Glomerular visceral epithelial cell (primary cell): ENCODE results near the gene GAPDHS.

Experiments
- DNase-seq: peaks from one replicate; pipeline ENCODE4 v3.0.0-alpha.2; 2016; ENCODE audit errors: extremely low spot score

GAPDHS gene

DNA sequence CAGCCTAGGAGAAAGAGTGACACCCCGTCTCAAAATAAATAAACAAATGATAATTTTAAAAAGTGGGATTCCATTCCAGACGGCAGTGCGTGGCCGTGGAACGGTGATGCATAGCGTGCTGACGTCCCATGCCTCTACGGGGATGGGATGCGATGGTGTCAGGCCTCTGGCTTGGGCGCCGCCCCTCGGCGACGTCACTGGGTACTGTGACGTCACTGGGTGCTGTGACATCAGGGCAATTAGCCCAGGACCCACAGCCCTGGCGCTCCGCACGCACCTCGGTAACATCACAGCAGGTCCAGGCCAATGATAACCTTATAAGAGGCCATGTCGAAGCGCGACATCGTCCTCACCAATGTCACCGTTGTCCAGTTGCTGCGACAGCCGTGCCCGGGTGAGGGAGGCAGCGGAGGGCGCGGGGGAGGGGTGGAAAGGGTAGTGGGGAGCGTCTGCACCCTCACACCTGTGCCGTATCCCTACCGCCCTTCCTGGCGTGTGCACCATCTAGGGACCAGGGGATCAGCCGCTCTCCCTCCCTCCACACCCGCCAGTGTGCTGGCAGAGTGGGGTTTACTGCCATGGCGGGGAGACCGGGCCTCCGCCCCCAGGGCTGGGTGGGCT lies at the start of gene GAPDHS:
GAPDHS (plus strand) TSS at position 256 of the 621 bp plus-strand sequence; CDS start at position 328, 72 bp downstream.
- DNase-seq, result no peak

DNA sequence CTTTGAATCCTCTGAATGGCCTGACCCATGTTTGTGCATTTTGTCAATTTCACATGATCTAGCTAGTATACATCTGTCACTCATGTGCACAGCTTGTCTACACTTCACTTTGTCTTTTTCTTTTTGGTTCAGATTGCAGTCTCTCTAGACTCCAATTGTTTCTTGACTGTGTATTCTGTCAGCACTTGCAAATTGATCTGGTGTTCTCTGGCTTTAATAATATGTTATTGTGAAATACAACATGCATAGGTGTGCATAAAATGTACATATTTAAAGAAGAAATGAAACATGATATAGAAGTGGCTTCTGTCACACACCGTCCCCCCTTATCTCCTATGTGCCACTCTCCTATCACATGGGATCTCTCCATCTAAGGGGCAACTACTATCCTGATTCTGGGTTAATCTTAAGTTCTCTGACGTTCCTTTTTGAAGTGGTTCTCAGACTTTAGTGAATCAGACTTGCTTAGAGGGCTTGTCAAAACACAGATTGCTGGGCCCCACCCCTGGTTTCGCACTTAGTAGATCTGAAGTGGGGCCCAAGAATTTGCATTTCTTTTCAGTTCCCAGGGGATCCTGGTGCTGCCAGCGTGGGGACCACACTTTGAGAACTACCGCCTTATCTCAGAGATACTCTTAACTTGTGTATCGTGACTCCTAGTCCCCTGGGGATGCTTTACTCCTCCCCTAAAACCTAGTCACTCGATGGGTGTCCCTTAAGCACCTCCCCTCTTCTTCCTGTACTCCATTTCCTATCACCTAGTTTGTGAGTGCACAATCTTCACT lies 48.8 kb upstream of the GAPDHS start:
- DNase-seq, result no peak

- no peak for DNase-seq
Observed at GRCh38 chr19:35486268-35486708, 47.0 kb upstream of the GAPDHS start.

- DNase-seq, result no peak
Observed at GRCh38 chr19:35487656-35488182, 45.5 kb upstream of the GAPDHS start.

DNA sequence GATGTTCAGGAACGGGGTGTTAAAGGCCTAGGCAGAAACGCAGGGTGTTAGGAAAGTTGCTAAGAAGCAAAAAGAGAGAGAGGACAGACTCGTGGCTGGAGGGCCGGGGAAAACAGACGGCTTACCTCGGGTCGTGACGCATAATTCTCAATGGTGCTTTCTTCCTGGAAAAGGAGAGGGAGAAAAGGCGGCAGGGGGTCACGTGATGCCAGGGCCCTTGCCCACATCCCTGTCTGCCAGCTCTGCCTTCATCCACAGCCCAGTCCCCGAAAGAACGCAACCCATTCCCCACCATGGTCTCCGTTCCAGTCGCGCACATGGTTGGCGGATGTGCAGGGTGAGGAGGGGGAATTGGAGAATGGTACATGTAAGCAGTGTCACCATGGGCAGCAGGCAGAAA lies 44.6 kb upstream of the GAPDHS start:
- no peak for DNase-seq

DNA sequence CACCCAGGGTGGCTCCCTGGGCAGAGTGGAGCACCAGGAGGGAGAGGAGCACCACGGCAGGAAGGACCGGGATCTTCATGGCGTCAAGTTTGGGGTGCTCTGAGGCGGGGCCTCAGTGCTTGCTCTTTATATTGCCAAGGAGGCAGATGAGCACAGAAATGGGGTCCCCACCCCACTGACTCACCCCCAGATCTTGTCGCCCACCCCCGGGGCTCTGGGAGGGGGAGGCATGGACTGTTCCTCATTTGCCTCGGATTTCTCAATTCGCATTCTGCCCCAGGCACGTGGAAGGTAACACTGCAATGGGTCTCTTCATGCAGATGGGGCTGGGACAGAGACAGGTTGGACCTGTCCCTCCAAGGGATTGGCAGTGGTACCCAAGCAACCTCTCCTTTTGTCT lies 42.9 kb upstream of the GAPDHS start, which contains the start of gene KRTDAP:
KRTDAP (minus strand) TSS at position 101 of the 400 bp plus-strand sequence; CDS start at position 79, 22 bp downstream.
- no peak for DNase-seq

DNA sequence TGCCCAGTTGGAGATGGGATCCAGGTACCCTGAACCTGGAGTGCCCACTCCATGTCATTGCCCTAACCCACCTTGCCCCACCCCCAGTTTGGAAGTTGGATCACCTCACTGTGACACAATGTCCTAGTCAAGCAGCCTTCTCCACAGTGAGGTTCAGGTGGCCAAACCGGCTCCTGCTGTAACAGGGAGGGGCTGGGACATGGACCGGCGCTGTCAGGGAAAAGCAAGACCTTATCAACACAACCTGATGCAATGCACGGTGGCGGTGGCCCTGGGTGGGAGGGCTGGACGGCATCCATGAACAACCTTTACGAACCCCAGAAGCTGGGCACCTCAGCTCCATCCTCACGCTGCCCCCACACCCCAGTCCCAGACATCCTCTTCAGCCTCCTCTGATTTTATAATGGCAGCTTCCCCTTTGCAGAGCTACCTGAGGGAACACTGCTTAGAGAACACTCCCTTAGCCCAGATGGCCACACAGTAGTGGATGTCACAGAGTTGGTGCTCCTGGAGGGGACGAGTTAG lies 41.4 kb upstream of the GAPDHS start:
- DNase-seq, result no peak

DNA sequence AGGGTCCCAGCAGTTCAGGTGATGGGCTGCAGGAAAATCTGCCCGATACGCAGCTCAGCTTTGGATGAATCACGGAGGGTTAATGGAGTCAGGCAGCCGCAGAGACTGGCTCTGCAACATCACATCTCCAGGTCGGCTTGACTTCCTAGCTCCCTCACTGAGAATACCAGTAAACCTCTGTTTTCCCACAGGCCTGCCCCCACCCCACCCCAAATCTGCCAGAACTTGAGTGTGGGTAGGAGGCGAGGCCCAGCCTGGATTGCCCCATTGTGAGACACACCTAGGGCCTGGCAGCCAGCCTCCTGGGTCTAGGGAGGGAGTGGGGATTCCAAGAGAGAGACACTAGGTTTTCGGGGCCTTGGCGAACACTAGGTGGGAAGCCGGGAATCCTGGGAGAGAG lies 39.3 kb upstream of the GAPDHS start:
- no peak for DNase-seq

GRCh38 chr19:35495107-35496064 lies 37.9 kb upstream of the GAPDHS start:
- peak; percentile 72 for DNase-seq

GRCh38 chr19:35497406-35497805 lies 35.9 kb upstream of the GAPDHS start:
- DNase-seq, result no peak

DNA sequence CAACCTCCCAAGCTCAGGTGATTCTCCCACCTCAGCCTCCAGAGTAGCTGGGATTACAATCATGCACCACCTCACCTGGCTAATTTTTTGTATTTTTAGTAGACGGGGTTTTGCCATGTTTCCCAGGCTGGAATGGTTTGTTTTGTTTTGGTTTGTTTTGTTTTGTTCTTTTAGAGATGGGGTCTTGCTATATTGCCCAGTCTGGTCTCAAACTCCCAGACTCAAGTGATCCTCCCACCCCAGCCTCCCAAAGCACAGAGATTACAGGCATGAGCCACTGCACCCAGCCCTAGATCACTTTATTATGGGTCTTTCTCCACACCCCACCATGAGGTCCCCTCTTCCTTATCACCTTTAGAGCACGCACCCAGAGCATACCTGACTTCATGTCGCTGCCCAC lies 35.0 kb upstream of the GAPDHS start:
- DNase-seq, result no peak

DNA sequence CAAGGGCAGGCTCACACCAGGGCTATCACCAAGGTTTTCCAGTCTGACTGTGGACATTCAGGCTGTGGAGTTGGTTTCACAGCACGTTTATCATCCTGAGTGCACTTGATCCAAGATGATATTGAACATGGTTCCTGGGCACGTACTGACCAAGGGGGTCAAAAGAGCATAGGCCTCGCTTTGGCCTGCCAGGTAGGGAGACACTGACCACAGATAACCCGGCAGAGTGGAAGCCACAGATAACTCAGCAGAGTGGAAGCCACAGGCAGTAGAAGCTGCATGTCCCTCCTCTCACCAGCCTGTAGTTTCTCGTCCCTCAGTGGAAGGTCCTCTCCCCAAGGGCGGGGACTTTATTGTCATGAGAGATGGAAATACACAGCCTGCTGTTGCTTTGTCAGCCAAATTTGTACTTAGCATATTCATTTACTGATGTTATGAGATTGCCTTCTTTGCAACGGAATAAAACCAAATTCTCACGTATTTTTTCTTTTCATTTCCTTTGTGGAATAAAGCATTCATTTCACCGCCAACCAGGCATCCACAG lies 34.2 kb upstream of the GAPDHS start:
- DNase-seq, result no peak

GRCh38 chr19:35500611-35501010 lies 32.6 kb upstream of the GAPDHS start:
- DNase-seq, result no peak

GRCh38 chr19:35501684-35502083 lies 31.6 kb upstream of the GAPDHS start:
- no peak for DNase-seq

DNA sequence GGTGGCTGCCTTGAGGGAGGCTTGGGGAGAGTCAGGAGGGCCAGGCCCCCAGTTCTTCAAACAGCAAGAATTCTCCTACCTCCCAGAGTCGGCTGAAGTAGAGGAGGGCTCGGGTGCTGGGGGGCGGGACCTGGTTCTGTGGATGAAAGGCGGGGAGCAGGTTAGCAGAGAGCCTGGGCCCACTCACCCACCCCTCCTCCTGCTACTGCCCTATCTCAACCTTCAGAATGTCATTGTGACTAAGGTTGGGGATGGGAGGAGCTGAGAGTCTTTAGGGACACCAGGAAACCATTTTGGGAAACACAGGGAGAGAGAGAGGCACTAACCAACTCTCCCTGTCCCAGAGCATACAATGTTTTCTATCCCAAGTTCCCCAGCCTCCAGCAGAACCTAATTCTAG lies 30.5 kb upstream of the GAPDHS start:
- no peak for DNase-seq

DNA sequence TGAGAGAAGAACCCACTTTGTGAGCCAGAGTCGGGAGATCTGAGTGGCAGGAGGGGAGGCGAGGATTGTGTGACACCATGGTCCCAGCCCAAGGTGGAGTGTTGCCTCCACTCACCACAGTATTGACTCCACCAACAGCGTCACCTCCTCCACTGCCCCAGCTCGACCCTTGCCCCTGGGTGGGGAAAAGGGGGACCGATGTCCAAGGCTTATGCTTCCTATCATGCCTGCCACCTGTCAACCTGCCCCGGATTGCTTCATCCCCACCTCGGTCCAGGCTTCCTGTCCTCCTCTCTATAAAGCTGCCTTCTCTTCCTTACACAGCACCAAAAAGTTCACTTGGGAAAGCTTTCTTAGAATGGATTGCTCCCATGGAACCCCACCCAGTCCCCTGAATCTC lies 27.2 kb upstream of the GAPDHS start:
- no peak for DNase-seq

GRCh38 chr19:35507561-35507960 lies 25.7 kb upstream of the GAPDHS start:
- no peak for DNase-seq

- DNase-seq, result no peak
Observed at GRCh38 chr19:35508129-35508528, 25.1 kb upstream of the GAPDHS start.

GRCh38 chr19:35509018-35509652 lies 24.1 kb upstream of the GAPDHS start:
- peak; percentile 57 for DNase-seq

DNA sequence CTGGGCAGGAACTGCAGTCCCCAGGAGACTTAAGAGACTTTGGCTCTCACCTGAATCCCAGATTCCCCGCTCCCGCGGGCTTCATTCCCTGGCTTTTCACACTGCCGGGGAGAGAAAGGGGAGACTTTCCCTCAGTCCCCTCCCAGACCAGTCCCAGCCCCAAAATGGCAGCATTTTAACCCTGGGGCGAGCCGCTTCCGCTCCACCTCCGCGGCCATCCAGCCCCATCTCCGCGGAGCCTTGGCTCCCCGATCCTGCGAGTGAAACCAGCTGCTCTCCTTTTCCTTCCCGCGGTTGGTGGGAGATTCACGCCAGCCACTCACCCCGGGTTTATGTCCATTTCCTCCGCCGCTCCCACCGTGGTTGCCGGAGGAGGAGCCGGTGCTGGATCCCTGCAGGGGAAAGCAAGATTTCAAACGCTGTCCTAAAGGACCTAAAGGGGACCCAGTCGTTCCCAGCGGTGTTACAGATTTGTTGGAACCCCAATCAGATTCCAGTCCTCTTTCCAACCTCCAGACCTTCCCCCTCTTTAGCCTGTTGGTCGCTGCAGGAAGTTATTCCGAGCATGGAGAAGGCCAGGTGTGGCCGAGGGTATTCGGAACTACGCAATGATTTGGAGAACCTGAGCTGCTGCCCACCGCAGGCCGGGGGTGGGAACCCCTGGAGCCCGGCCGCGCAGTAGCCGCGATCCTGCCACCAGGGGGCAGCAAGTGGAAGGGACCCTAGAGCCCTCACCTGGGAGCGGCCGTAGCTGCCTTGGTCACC lies 23.2 kb upstream of the GAPDHS start:
- DNase-seq, result peak; percentile 86
